Measurements from ENCODE around the gene PI4KA. TPM values are rescaled to one million over a fixed set of nuclear protein-coding genes. Genes with fewer than 3 reads are reported as not detected.

PI4KA gene
- total and polyA plus RNA-seq, 2 experiments from 2014 or later = 17.1 to 38.1 TPM

GRCh38 chr22:20862540-20862939, 3.9 kb upstream of the PI4KA start:
- no peak overlapping the region for H3K4me2 ChIP-seq
- no peaks in the 10 kb centered on the region for H3K9me2 ChIP-seq (ENCODE audit: insufficient read depth)
- no peak for TF ChIP-seq CTCF (conservative IDR thresholded peaks at IDR 0.05; ENCODE audit: low read depth in 2 of 2)
- no peak for TF ChIP-seq POLR2AphosphoS5 (IDR thresholded peaks at IDR 0.05; ENCODE audit: low read depth)
- no peak for TF ChIP-seq EZH2 (IDR thresholded peaks at IDR 0.05; ENCODE audit: low read depth, unreplicated experiment)
- no peak for TF ChIP-seq ZNF114 (CRISPR knock-in tag; IDR thresholded peaks at IDR 0.05)
- Mint-ChIP-seq H3K9me3 (no peaks in the 10 kb centered on the region), H3K36me3 (ENCODE audit: low read depth) (no peaks in the 10 kb centered on the region), H3K4me3 (no peak overlapping the region), H3K27ac (no peak overlapping the region), H3K4me1 (peaks cover 16% of the 10 kb centered on the region; the same call in 2 of the 3 replicates), H3K27me3 (ENCODE audit: insufficient read depth, low read depth, poor library complexity) (peaks cover 11% of the 10 kb centered on the region)
- H3K36me3 ChIP-seq (ENCODE audit: insufficient read depth) = no peaks in the 10 kb centered on the region
- H3K27ac ChIP-seq (ENCODE audit: low read depth) = no peak overlapping the region
- H3K79me2 ChIP-seq (replicated peaks; ENCODE audit: insufficient read depth) = peaks cover 1% of the 10 kb centered on the region; the same call in 1 of the 2 replicates
- H2AFZ ChIP-seq = no peak overlapping the region
- H3K4me3 ChIP-seq = no peak overlapping the region
- no peaks in the 10 kb centered on the region for H4K20me1 ChIP-seq (replicated peaks; ENCODE audit: insufficient read depth)
- DNase-seq (ENCODE audit: low spot score) = no peak
- peaks cover under 1% of the 10 kb centered on the region for H3F3A ChIP-seq (replicated peaks; ENCODE audit: low read depth)
- H3K27me3 ChIP-seq (ENCODE audit: insufficient read depth) = no peaks in the 10 kb centered on the region
- ATAC-seq = no peak
- H3K4me1 ChIP-seq (ENCODE audit: insufficient read depth) = peaks cover 3% of the 10 kb centered on the region

- peaks cover 10% of the 10 kb centered on the region for H3K4me1 ChIP-seq (ENCODE audit: insufficient read depth)
- Mint-ChIP-seq H3K4me1 (peaks cover 22% of the 10 kb centered on the region), H3K36me3 (ENCODE audit: low read depth) (no peaks in the 10 kb centered on the region), H3K27ac (no peak overlapping the region), H3K9me3 (no peaks in the 10 kb centered on the region), H3K27me3 (ENCODE audit: insufficient read depth, low read depth, poor library complexity) (peaks cover 9% of the 10 kb centered on the region), H3K4me3 (peak overlapping the region; percentile 82)
- H3K27ac ChIP-seq (ENCODE audit: low read depth) = no peak overlapping the region
- peaks cover 31% of the 10 kb centered on the region for H3K79me2 ChIP-seq (replicated peaks; ENCODE audit: insufficient read depth)
- no peaks in the 10 kb centered on the region for H3K9me2 ChIP-seq (ENCODE audit: insufficient read depth)
- H3K36me3 ChIP-seq (ENCODE audit: insufficient read depth) = no peaks in the 10 kb centered on the region
- DNase-seq (ENCODE audit: low spot score) (no peak), ATAC-seq (no peak)
- H3K4me3 ChIP-seq = peak overlapping the region; percentile 98
- peak overlapping the region; percentile 97; the same call in 1 of the 2 replicates for H2AFZ ChIP-seq
- peaks cover 5% of the 10 kb centered on the region for H3F3A ChIP-seq (replicated peaks; ENCODE audit: low read depth)
- 0 out of 2 replicates have a peak, but pooled peaks cover 4% of the 10 kb centered on the region for H4K20me1 ChIP-seq (replicated peaks; ENCODE audit: insufficient read depth)
- H3K4me2 ChIP-seq = peak overlapping the region; percentile 91
- H3K27me3 ChIP-seq (ENCODE audit: insufficient read depth) = no peaks in the 10 kb centered on the region
- TF ChIP-seq REST (IDR thresholded peaks at IDR 0.05; ENCODE audit: unreplicated experiment) = no peak
- no peak for TF ChIP-seq POLR2AphosphoS5 (IDR thresholded peaks at IDR 0.05; ENCODE audit: low read depth)
- no peak for TF ChIP-seq CREB1 (CRISPR knock-in tag; IDR thresholded peaks at IDR 0.05; ENCODE audit: low read depth)
- TF ChIP-seq ZNF462 (CRISPR knock-in tag; IDR thresholded peaks at IDR 0.05) = no peak
- TF ChIP-seq ZNF114 (CRISPR knock-in tag; IDR thresholded peaks at IDR 0.05) = no peak
- TF ChIP-seq ZNF331 (CRISPR knock-in tag; IDR thresholded peaks at IDR 0.05; ENCODE audit: low read depth) = no peak
- no peak for TF ChIP-seq JUNB (IDR thresholded peaks at IDR 0.05; ENCODE audit: unreplicated experiment)
- no peak for TF ChIP-seq EZH2phosphoT487 (IDR thresholded peaks at IDR 0.05; ENCODE audit: unreplicated experiment)
- no peak for TF ChIP-seq EZH2 (IDR thresholded peaks at IDR 0.05; ENCODE audit: low read depth, unreplicated experiment)
Measured at GRCh38 chr22:20859615-20860014, 1.0 kb upstream of the PI4KA start.
